PC-3 (cell line): ENCODE measurements around the gene LTA4H.

Experiments
- CTCF ChIP-seq: fragments of 300-600 bp; sonication (generic); conservative IDR thresholded peaks from 2 replicates; pipeline ENCODE4 v1.5.1; 2017; ENCODE audit warnings: antibody characterized with exemption, low read depth, mild to moderate bottlenecking, low read length
- EZH2 ChIP-seq: fragments of 300-600 bp; sonication (generic); IDR thresholded peaks from one replicate; pipeline ENCODE4 v1.6.1; 2017; ENCODE audit warnings: antibody characterized with exemption, mild to moderate bottlenecking, low read length; ENCODE audit not compliant: unreplicated experiment

GRCh38 chr12:95999484-95999883 is 35.9 kb downstream of the LTA4H start:
- TF ChIP-seq CTCF (no peak), EZH2 (no peak)
